ENCODE results near the gene PINLYP.

Gene PINLYP

DNA sequence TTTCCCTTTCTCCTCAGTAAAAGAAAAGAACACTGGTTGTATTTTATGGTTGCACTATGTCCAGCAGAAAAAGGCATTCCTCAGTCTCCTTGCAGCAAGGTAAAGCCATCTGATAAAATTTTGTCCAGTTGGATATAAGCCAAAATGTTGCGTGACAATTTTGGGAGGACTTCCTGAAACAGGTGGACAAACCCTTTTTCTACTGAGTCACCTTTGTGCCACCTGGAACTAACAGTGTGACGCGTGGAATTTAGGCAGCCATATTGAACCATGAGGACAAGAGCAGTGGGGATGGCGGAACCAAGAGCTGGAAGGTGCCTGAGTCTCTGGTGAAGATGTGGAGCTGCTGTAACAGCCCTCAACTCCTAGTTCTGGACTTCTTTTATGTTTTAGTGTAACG lies 55.9 kb downstream of the PINLYP start:
- DNase-seq (ENCODE audit: low read depth), result no peak
- H3K4me3 ChIP-seq (ENCODE audit: low read depth, low read length), result no peak overlapping the region
- TF ChIP-seq, protein P1, sequence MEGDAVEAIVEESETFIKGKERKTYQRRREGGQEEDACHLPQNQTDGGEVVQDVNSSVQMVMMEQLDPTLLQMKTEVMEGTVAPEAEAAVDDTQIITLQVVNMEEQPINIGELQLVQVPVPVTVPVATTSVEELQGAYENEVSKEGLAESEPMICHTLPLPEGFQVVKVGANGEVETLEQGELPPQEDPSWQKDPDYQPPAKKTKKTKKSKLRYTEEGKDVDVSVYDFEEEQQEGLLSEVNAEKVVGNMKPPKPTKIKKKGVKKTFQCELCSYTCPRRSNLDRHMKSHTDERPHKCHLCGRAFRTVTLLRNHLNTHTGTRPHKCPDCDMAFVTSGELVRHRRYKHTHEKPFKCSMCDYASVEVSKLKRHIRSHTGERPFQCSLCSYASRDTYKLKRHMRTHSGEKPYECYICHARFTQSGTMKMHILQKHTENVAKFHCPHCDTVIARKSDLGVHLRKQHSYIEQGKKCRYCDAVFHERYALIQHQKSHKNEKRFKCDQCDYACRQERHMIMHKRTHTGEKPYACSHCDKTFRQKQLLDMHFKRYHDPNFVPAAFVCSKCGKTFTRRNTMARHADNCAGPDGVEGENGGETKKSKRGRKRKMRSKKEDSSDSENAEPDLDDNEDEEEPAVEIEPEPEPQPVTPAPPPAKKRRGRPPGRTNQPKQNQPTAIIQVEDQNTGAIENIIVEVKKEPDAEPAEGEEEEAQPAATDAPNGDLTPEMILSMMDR (IDR thresholded peaks at IDR 0.05; ENCODE audit: control insufficient read depth, extremely low read depth, insufficient read depth), result no peak

Measured in LNCaP clone FGC (cell line).